ENCODE data around the gene PGLYRP1. TPM values are rescaled to one million over a fixed set of nuclear protein-coding genes. Genes with fewer than 3 reads are reported as not detected.

The PGLYRP1 gene
- total RNA-seq, 5 donors from 2014 or later (not counting 1 experiment from before 2014, with no cell fraction given): not detected

DNA sequence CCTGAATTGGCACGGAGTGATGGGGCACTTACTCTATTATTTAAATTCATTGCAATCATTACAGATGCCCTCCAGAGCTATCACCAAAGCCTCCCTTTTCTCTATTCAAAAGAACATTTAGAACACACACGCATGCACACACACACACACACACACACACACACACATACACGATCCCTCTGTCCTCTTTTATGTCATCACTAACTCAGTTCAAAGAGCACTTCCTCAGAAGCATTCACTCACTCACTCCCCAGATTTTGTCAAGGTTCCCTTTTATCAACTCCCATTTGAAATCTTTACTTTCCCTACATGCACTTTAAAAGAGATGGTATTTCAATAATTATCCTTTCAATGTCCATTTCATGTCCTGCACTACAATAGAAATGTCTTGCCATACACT lies 40.3 kb upstream of the PGLYRP1 start:
- Mint-ChIP-seq H3K4me3 (no peak overlapping the region), H3K4me1 (no peaks in the 10 kb centered on the region), H3K27ac (no peak overlapping the region), H3K36me3 (no peaks in the 10 kb centered on the region), H3K27me3 (peaks cover 59 to 66% of the 10 kb centered on the region in 2 donors), H3K9me3 (peaks cover 0 to 16% (median 6%) of the 10 kb centered on the region in 3 donors)
- ATAC-seq (replicated peaks in 1 of 4) (no peak), DNase-seq (no peak)
- ChIA-PET POLR2A (no interaction called here), CTCF (no interaction called here)
- no peak overlapping the region for H3K27ac ChIP-seq (ENCODE audit: low read length)
- no peak overlapping the region for H3K4me3 ChIP-seq (ENCODE audit: control insufficient read depth in 1 of 2, extremely low read depth in 1 of 2, low read length in 1 of 2)
- peaks cover 0 to 17% of the 10 kb centered on the region in 2 experiments for H3K27me3 ChIP-seq (replicated peaks in 1 of 2; ENCODE audit: control insufficient read depth in 2 of 2, extremely low read depth in 1 of 2, insufficient read depth in 2 of 2, low read length in 1 of 2)
- H3K9me3 ChIP-seq: no peaks in the 10 kb centered on the region
- 54% methylated on average over 2 of the region's 3 CpGs for WGBS (ENCODE audit: insufficient coverage)
- no peaks in the 10 kb centered on the region for H3K4me1 ChIP-seq (ENCODE audit: control insufficient read depth in 1 of 2, extremely low read depth in 1 of 2, insufficient read depth in 2 of 2, low read length in 2 of 2)
- no peaks in the 10 kb centered on the region for H3K36me3 ChIP-seq (ENCODE audit: control insufficient read depth in 2 of 2, extremely low read depth in 1 of 2, insufficient read depth in 1 of 2, low read length in 1 of 2)

DNA sequence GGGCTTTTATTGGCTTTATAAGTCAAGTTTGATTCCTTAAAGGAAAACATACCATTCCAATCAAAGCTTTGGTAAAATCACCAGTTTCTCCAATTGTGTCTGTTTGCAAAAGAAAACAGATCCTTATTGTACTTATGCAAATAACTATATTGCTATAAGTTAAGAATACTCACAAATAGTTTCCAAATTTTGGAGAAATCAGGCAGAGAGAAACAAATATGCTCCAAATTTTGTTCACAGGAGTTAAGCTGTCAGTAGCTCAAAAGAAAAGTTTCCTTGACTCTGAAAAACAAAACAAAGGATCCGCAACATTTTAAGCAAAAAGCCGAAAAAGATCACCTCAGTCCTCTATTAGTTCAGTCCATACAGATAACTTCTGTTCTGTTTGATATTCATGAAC lies 37.2 kb upstream of the PGLYRP1 start:
- Mint-ChIP-seq H3K4me3 (no peak overlapping the region), H3K4me1 (no peaks in the 10 kb centered on the region), H3K9me3 (peaks cover 0 to 16% (median 6%) of the 10 kb centered on the region in 3 donors), H3K36me3 (no peaks in the 10 kb centered on the region), H3K27me3 (peaks cover 55 to 61% of the 10 kb centered on the region in 2 donors), H3K27ac (no peak overlapping the region)
- Histone ChIP-seq H3K4me1 (ENCODE audit: control insufficient read depth in 1 of 2, extremely low read depth in 1 of 2, insufficient read depth in 2 of 2, low read length in 2 of 2) (no peaks in the 10 kb centered on the region), H3K9me3 (no peaks in the 10 kb centered on the region), H3K36me3 (ENCODE audit: control insufficient read depth in 2 of 2, extremely low read depth in 1 of 2, insufficient read depth in 1 of 2, low read length in 1 of 2) (no peaks in the 10 kb centered on the region), H3K27me3 (replicated peaks in 1 of 2; ENCODE audit: control insufficient read depth in 2 of 2, extremely low read depth in 1 of 2, insufficient read depth in 2 of 2, low read length in 1 of 2) (peaks cover 0 to 13% of the 10 kb centered on the region in 2 experiments), H3K4me3 (ENCODE audit: control insufficient read depth in 1 of 2, extremely low read depth in 1 of 2, low read length in 1 of 2) (no peak overlapping the region), H3K27ac (ENCODE audit: low read length) (no peak overlapping the region)
- ATAC-seq (replicated peaks in 1 of 4) (no peak), DNase-seq (no peak)
- CTCF ChIA-PET: interaction anchor here in 1 of 2 donors (0.6 kb wide), 1 partner anchor 26 kb away, joined by 4 read pairs; no protein-coding TSS in a partner anchor
- POLR2A ChIA-PET: no interaction called here
- whole genome bisulfite sequencing (ENCODE audit: insufficient coverage): 86% methylated on average over 2 of the region's 2 CpGs

DNA sequence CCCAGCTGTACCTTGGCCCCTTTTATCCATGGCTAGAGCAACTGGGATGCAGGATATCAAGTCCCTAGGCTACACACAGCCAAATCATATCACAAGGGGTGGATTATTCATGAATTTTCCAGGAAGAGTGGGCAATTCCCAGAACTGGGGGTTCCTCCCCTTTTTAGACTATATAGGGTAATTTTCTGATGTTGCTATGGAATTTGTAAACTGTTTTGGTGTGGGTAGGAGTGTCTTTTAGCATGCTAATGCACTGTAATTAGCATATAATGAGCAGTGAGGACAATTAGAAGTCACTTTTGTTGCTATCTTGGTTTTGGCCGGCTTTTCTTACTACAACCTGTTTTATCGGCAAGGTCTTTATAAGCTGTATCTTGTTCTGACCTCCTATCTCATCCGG lies 35.9 kb upstream of the PGLYRP1 start:
- Histone ChIP-seq H3K27me3 (replicated peaks in 1 of 2; ENCODE audit: control insufficient read depth in 2 of 2, extremely low read depth in 1 of 2, insufficient read depth in 2 of 2, low read length in 1 of 2) (peaks cover 0 to 13% of the 10 kb centered on the region in 2 experiments), H3K4me1 (ENCODE audit: control insufficient read depth in 1 of 2, extremely low read depth in 1 of 2, insufficient read depth in 2 of 2, low read length in 2 of 2) (no peaks in the 10 kb centered on the region), H3K27ac (ENCODE audit: low read length) (no peak overlapping the region), H3K4me3 (ENCODE audit: control insufficient read depth in 1 of 2, extremely low read depth in 1 of 2, low read length in 1 of 2) (no peak overlapping the region), H3K36me3 (ENCODE audit: control insufficient read depth in 2 of 2, extremely low read depth in 1 of 2, insufficient read depth in 1 of 2, low read length in 1 of 2) (no peaks in the 10 kb centered on the region), H3K9me3 (no peaks in the 10 kb centered on the region)
- WGBS (ENCODE audit: insufficient coverage): 93% methylated on average over 3 of the region's 3 CpGs
- ChIA-PET CTCF (no interaction called here), POLR2A (no interaction called here)
- Mint-ChIP-seq H3K27me3 (peaks cover 55 to 63% of the 10 kb centered on the region in 2 donors), H3K9me3 (peaks cover 0 to 16% (median 6%) of the 10 kb centered on the region in 3 donors), H3K4me3 (no peak overlapping the region), H3K36me3 (no peaks in the 10 kb centered on the region), H3K4me1 (no peaks in the 10 kb centered on the region), H3K27ac (no peak overlapping the region)
- DNase-seq (no peak), ATAC-seq (replicated peaks in 1 of 4) (no peak)

DNA sequence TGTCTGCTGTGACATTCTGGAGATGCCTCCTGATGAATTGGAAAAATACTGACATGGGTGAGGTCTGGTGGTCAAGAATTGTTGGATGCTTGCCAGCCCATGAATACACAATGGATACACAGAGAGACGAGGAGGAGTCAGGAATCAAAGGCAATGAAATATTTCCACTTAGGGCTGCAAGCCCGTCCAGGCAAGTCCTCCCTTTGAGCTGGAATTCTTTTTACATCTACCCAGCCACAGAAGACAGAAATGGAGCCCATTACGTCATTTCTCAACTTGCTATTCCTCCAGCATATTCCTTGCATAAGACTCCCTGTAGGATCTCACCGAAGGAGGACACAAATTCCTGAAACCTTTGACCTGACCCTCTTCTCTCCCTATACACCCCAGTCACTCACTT lies 33.7 kb upstream of the PGLYRP1 start:
- Mint-ChIP-seq H3K9me3 (peaks cover 0 to 12% (median 3%) of the 10 kb centered on the region in 3 donors), H3K4me1 (no peaks in the 10 kb centered on the region), H3K27ac (no peak overlapping the region), H3K36me3 (no peaks in the 10 kb centered on the region), H3K4me3 (no peak overlapping the region), H3K27me3 (peaks cover 51 to 54% of the 10 kb centered on the region in 2 donors)
- H3K27me3 ChIP-seq (replicated peaks in 1 of 2; ENCODE audit: control insufficient read depth in 2 of 2, extremely low read depth in 1 of 2, insufficient read depth in 2 of 2, low read length in 1 of 2): peaks cover 0 to 11% of the 10 kb centered on the region in 2 experiments
- no peak for DNase-seq
- ChIA-PET CTCF (no interaction called here), POLR2A (no interaction called here)
- no peak for ATAC-seq (replicated peaks in 1 of 4)
- H3K9me3 ChIP-seq: no peaks in the 10 kb centered on the region
- WGBS (ENCODE audit: insufficient coverage): 58% methylated on average over 3 of the region's 4 CpGs
- H3K36me3 ChIP-seq (ENCODE audit: control insufficient read depth in 2 of 2, extremely low read depth in 1 of 2, insufficient read depth in 1 of 2, low read length in 1 of 2): no peaks in the 10 kb centered on the region
- no peak overlapping the region for H3K4me3 ChIP-seq (ENCODE audit: control insufficient read depth in 1 of 2, extremely low read depth in 1 of 2, low read length in 1 of 2)
- H3K4me1 ChIP-seq (ENCODE audit: control insufficient read depth in 1 of 2, extremely low read depth in 1 of 2, insufficient read depth in 2 of 2, low read length in 2 of 2): no peaks in the 10 kb centered on the region
- H3K27ac ChIP-seq (ENCODE audit: low read length): no peak overlapping the region

DNA sequence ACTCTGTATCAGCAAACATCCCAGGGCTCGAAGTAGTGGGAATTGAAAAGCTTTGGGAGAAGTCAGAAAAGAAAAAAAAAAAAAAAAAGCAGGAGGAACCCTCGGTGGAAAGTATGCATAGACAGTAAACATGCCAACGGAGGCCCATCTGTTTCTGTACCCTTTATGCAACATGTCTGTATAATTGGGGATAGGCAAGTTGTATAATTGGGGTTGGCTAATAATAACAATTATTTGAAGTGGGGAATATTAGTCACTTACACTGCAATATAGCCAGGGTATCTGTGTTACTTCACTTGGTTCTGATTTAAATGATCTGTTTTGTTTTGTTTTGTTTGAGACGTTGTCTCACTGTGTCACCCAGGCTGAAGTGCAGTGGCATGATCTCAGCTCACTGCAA lies 30.0 kb upstream of the PGLYRP1 start:
- Histone ChIP-seq H3K27ac (ENCODE audit: low read length) (no peak overlapping the region), H3K9me3 (no peaks in the 10 kb centered on the region), H3K4me1 (ENCODE audit: control insufficient read depth in 1 of 2, extremely low read depth in 1 of 2, insufficient read depth in 2 of 2, low read length in 2 of 2) (no peaks in the 10 kb centered on the region), H3K36me3 (ENCODE audit: control insufficient read depth in 2 of 2, extremely low read depth in 1 of 2, insufficient read depth in 1 of 2, low read length in 1 of 2) (no peaks in the 10 kb centered on the region), H3K4me3 (ENCODE audit: control insufficient read depth in 1 of 2, extremely low read depth in 1 of 2, low read length in 1 of 2) (no peak overlapping the region), H3K27me3 (replicated peaks in 1 of 2; ENCODE audit: control insufficient read depth in 2 of 2, extremely low read depth in 1 of 2, insufficient read depth in 2 of 2, low read length in 1 of 2) (peaks cover 0 to 15% of the 10 kb centered on the region in 2 experiments)
- Mint-ChIP-seq H3K27me3 (peaks cover 51 to 74% of the 10 kb centered on the region in 2 donors), H3K36me3 (no peaks in the 10 kb centered on the region), H3K9me3 (no peaks in the 10 kb centered on the region), H3K27ac (no peak overlapping the region), H3K4me3 (no peak overlapping the region), H3K4me1 (no peaks in the 10 kb centered on the region)
- WGBS (ENCODE audit: insufficient coverage): no CpG with 5 or more reads among the region's 4 CpGs
- CTCF ChIA-PET: no interaction called here
- ATAC-seq (replicated peaks in 1 of 4) (no peak), DNase-seq (no peak)
- POLR2A ChIA-PET: no interaction called here

DNA sequence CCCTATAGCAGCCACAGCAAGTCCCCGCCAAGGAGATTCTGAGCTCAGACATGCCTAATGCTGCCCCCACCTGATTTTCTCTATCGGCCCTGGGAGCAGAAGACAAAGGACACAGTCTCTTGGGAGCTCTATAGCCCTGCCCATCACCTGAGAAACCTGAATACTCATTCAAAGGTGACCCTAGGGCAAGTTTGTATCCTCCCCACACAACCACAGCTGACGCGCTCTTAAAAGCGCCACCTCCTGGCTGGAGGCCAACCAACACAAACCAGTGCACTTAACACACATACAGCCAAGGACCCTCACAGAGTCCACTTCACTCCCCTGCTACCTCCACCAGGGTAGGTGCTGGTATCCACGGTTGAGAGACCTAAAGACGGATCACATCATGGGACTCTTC lies 26.7 kb upstream of the PGLYRP1 start:
- Histone ChIP-seq H3K27me3 (replicated peaks in 1 of 2; ENCODE audit: control insufficient read depth in 2 of 2, extremely low read depth in 1 of 2, insufficient read depth in 2 of 2, low read length in 1 of 2) (peaks cover 0 to 16% of the 10 kb centered on the region in 2 experiments), H3K4me1 (ENCODE audit: control insufficient read depth in 1 of 2, extremely low read depth in 1 of 2, insufficient read depth in 2 of 2, low read length in 2 of 2) (no peaks in the 10 kb centered on the region), H3K36me3 (ENCODE audit: control insufficient read depth in 2 of 2, extremely low read depth in 1 of 2, insufficient read depth in 1 of 2, low read length in 1 of 2) (no peaks in the 10 kb centered on the region), H3K27ac (ENCODE audit: low read length) (no peak overlapping the region), H3K9me3 (no peaks in the 10 kb centered on the region), H3K4me3 (ENCODE audit: control insufficient read depth in 1 of 2, extremely low read depth in 1 of 2, low read length in 1 of 2) (no peak overlapping the region)
- ATAC-seq (replicated peaks in 1 of 4): no peak
- Mint-ChIP-seq H3K27me3 (peaks cover 50 to 77% of the 10 kb centered on the region in 2 donors), H3K9me3 (peaks cover 0 to 5% (median 0%) of the 10 kb centered on the region in 3 donors), H3K27ac (no peak overlapping the region), H3K36me3 (no peaks in the 10 kb centered on the region), H3K4me3 (no peak overlapping the region), H3K4me1 (no peaks in the 10 kb centered on the region)
- WGBS (ENCODE audit: insufficient coverage): 58% methylated on average over 5 of the region's 7 CpGs
- POLR2A ChIA-PET: no interaction called here
- no peak for DNase-seq
- CTCF ChIA-PET: no interaction called here

DNA sequence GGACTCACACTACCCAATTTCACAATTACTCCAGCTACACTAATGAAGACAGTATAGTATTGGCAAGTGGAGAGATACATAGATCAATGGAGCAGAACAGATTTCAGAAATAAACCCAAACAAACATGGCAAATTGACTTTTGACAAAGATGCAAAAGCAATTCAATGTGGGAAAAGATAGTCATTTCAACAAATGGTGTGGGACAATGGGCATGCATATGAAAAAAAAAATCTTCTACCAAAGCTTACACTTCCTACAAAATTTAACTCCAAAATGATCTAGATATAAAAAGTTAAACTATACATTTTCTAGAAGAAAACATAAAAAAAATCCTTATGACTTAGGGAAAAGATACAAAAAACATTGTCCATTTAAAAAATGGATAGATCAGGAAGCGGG lies 20.7 kb upstream of the PGLYRP1 start:
- ATAC-seq (replicated peaks in 1 of 4): no peak
- Histone ChIP-seq H3K27ac (ENCODE audit: low read length) (no peak overlapping the region), H3K27me3 (replicated peaks in 1 of 2; ENCODE audit: control insufficient read depth in 2 of 2, extremely low read depth in 1 of 2, insufficient read depth in 2 of 2, low read length in 1 of 2) (peaks cover 5 to 38% of the 10 kb centered on the region in 2 experiments), H3K4me3 (ENCODE audit: control insufficient read depth in 1 of 2, extremely low read depth in 1 of 2, low read length in 1 of 2) (no peak overlapping the region), H3K4me1 (ENCODE audit: control insufficient read depth in 1 of 2, extremely low read depth in 1 of 2, insufficient read depth in 2 of 2, low read length in 2 of 2) (no peaks in the 10 kb centered on the region), H3K9me3 (no peaks in the 10 kb centered on the region), H3K36me3 (ENCODE audit: control insufficient read depth in 2 of 2, extremely low read depth in 1 of 2, insufficient read depth in 1 of 2, low read length in 1 of 2) (no peaks in the 10 kb centered on the region)
- H3K36me3 Mint-ChIP-seq: peaks cover 3% of the 10 kb centered on the region
- POLR2A ChIA-PET: no interaction called here
- H3K27me3 Mint-ChIP-seq: peaks cover 47 to 79% of the 10 kb centered on the region in 2 donors
- no peak overlapping the region for H3K27ac Mint-ChIP-seq
- no peak overlapping the region for H3K4me3 Mint-ChIP-seq
- WGBS (ENCODE audit: insufficient coverage): no CpG with 5 or more reads among the region's 1 CpG
- peaks cover 0 to 5% (median 0%) of the 10 kb centered on the region in 3 donors for H3K9me3 Mint-ChIP-seq
- H3K4me1 Mint-ChIP-seq: no peaks in the 10 kb centered on the region
- CTCF ChIA-PET: no interaction called here
- no peak for DNase-seq

Data from T-cell (primary cell).